HG03521 (cell line): ENCODE measurements around the gene COMMD10.
"Not testable (repeated sequence)": the region's sequence is repeated elsewhere in the genome, so short reads cannot be mapped to it uniquely, and the experiment has no call there.

Source experiments
- ATAC-seq: cut with Tn5 transposase; IDR thresholded peaks from one replicate; pipeline ENCODE4 v1.9.1; 2021; ENCODE audit warnings: mild to moderate bottlenecking, moderate library complexity; ENCODE audit not compliant: unreplicated experiment

The COMMD10 gene

DNA sequence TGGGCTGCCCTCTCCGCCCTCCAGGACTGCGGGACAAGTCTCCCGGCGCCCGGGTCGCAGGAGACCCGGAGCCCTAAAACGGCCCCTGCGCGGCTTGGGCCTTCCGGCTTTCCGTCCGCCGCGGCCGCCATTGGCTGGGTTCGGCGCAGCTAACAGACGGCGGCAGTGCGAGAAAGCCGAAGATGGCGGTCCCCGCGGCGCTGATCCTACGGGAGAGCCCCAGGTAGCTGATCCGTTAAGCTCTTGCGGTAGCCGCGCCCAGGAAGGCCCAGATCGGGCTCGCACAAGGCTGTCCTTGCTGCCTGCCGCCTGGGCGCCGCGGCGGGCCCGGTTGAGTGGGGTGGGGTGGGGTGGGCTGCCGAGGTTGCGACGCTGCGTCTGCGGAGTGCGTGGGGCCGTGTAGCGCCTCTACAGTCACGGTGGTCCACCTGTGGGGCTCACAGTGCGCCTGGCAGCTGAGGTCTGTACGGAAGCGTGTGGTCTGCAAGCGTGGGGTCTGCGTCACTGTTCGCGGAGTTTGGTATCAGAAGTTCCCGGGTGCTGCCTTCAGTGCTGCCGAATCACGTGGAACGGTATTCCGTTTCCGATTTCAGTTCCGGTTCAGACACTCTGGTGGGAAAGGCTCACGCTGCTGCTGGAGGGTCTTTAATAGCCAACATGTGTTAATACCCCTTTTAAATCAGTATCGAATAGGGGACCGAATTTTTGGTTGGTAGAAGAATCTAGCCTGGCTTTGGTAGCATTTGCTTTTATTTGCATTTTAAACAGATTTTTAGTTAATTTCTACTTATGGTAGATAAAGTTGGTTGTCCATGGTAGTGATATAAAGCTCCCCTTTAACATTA, at the start of gene COMMD10:
Gene COMMD10, plus strand, starts transcription at position 155 of the 845 bp plus-strand sequence.
- peak; percentile 90 for ATAC-seq

DNA sequence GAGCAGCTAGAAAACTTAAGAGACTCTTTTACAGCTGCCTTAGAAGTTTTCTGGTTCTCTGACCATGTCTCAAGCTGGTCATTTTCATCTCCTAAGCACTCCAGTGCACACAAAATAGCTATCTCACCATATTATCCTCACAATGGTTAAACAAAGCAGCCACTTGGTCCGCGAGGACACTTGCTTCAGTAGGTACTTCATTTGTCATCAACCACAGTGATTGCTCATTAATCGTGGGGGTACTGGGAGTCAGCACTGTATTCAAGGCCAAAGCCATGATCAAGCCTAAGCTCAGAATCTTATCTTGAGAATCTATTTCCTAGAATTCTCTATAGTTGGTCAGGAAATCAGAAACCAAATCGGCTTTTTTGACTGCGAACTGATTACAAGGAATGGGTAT, 49.7 kb upstream of the COMMD10 start:
- no peak for ATAC-seq

DNA sequence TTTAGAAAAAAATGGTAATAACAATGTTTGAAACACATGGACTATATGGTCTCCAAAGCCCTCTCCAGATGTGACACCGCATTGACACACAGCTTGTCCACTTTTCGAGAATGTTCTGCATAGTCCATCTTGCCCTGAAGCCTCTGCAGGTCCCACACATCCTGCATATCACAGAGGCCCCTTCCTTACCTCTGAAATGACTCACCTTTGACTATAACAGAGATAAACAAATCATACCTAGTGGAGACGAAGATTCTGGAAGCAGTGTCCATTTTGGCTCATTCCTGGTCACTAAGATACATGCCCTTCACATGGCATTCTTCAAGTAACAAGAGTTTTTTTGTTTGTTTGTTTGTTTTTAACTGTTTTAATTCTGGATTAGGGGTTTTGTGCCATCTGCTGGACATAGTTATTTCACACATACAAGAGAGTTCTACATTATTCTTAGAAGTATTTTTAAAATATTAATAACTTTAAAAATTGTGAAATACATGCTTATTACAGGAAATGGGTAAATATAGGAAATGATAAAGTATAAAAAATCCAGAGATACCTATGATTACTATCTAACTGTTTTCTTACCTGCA, 47.5 kb upstream of the COMMD10 start:
- no peak for ATAC-seq

- peak; percentile 84 for ATAC-seq
Observed at GRCh38 chr5:116038817-116039216, 46.0 kb upstream of the COMMD10 start.

GRCh38 chr5:116042375-116042774, 42.5 kb upstream of the COMMD10 start:
- no peak for ATAC-seq

- no peak for ATAC-seq
Observed at GRCh38 chr5:116044073-116044472, 40.8 kb upstream of the COMMD10 start.

DNA sequence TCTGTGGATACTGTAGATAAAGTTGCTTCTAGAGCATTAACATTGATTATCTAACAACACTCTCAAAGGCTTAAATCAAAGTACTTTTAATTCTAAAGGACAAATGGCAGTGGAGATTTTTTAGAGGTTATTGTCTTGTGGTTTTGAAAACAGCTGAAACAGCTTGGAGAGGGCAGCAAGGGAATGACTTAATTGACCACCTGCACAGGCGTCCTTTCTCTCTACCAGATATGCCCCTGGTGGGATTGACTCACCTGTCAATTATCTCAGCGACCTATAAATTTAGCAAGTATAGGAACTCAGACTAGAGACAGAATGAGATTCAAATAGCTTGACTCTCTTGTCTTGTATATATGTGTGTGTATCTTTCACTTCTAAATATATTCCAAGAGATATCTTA, 39.0 kb upstream of the COMMD10 start:
- no peak for ATAC-seq

GRCh38 chr5:116046261-116046660, 38.6 kb upstream of the COMMD10 start:
- no peak for ATAC-seq

DNA sequence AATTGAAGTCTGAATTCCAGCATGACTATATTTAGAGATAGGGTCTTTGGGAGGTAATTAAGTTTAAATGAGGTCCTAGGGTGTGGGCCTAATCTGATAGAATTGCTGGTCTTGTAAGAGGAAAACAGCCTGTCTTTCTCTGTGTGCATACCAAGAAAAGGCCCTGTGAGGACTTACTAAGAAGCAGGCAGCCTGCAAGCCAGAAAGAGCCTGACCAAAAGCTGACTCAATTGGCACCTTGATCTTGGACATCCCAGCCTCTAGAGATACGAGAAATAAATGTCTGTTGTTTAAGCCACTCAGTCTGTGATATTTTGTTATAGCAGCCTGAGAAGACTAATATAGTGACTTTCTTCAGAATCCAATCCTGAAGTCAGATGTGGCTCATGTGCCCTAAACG, 38.0 kb upstream of the COMMD10 start:
- no peak for ATAC-seq

DNA sequence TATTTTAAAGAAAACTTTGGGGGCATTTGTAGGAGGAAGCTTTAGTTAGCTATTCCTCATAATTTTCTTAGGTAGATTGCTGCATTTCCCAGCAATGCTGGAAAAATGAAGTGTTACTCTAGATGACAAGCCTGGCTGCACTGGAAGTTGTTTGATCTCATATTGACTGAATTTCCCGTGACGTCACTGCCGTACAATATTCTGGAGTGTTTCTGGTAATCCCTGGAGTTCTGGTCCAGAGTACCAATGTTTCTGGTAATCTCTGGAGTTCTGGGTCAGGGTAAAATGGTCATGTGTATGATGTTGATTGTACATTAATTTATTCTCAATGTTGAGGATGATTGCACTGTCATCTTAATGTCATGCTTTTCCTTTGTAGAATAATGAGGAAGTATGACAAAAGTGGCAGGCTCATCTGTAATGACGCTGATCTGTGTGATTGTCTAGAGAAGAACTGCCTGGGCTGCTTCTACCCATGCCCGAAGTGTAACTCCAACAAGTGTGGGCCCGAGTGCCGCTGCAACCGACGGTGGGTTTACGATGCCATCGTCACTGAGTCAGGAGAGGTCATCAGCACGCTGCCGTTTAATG, 26.4 kb upstream of the COMMD10 start:
- no peak for ATAC-seq

DNA sequence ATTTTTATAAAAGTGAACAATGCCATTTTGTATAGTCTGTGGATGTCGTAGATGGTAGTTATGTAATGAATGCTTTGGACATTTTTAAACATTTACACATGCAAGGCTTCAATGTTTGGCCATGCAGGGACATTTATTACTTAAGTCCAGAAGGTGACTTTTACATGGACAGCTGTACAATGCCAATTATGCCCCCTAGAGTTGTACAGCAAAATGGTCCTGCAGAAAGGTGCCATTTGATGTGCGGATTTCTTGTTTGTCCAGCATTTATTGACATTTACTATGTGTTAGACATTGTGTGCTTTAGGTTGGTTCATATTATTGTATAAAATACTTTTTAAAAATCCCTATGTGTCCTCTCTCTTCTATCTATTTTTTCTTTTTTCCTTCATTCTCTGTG, 22.5 kb upstream of the COMMD10 start:
- ATAC-seq, result no peak

- no peak for ATAC-seq
Observed at GRCh38 chr5:116063950-116064349, 20.9 kb upstream of the COMMD10 start.

DNA sequence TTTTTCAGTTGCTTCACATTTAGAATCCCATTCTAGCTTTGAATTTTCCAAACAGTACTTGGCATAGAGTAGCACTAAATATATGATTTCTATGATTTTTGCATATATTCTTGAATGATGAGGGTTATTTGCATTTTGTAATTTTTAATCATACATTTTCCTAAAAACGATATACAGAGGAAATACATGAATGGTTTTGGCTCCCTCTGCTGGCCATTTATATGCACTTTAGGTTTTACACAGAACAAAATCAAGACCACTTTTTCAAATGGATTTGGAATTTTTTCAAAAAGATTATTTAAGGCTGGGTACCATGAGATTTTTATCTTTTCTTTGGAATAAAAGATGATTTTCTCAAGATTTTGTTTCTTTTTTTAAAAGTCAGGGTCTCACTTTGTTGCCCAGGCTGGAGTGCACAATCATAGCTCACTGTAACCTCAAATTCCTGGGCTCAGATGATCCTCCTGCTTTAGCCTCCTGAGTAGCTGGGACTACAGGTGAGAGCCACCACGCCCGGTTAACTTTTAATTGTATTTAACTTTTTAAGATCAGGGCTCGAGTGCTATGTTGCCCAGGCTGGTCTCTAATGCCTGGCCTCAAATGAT, 16.7 kb upstream of the COMMD10 start:
- ATAC-seq, result peak; percentile 48

DNA sequence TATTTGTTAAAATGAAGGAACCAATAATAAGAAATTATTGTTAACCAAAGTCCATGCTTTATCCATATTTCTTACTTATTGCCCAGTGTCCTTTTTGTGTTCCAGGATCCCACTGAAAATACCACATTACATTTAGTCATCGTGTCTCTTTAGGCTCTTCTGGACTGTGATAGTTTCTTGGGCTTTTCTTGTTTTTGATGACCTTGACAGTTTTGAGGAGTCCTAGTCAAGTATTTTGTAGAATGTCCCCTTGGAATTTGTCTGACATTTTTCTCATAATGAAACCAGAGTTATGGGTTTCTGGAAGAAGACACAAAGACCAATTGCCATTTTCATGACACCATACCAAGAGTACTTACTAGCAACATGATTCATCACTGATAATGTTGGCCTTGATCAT, 13.6 kb upstream of the COMMD10 start:
- no peak for ATAC-seq

GRCh38 chr5:116075191-116075831, 9.5 kb upstream of the COMMD10 start:
- ATAC-seq, result no peak

- peak; percentile 98 for ATAC-seq
Observed at GRCh38 chr5:116076496-116076895, 8.3 kb upstream of the COMMD10 start.

GRCh38 chr5:116078199-116078598, 6.6 kb upstream of the COMMD10 start:
- no peak for ATAC-seq

- peak; percentile 31 for ATAC-seq
Observed at GRCh38 chr5:116084287-116084691, 536 bp upstream of the COMMD10 start.

GRCh38 chr5:116086309-116086708, 1.5 kb downstream of the COMMD10 start:
- ATAC-seq, result not testable (repeated sequence)

DNA sequence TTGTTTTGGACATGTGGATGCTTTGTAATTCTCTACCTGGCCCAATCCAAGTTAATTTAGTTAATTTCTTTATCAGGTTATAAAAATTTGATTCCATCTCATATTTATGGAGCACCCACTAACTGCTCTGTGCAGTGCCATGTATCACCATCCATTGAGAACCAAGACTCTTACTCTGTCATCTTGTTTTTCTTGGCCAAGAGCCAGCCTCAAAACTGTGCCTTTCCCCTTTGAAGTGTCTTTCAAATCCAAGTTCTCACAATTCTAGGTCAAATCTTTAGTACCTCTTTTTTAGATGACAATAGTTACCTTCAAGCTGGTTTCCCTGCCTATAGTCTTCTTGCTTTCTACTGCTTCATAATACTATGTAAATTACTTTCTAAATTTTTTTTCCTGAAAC, 3.2 kb downstream of the COMMD10 start:
- ATAC-seq, result no peak

DNA sequence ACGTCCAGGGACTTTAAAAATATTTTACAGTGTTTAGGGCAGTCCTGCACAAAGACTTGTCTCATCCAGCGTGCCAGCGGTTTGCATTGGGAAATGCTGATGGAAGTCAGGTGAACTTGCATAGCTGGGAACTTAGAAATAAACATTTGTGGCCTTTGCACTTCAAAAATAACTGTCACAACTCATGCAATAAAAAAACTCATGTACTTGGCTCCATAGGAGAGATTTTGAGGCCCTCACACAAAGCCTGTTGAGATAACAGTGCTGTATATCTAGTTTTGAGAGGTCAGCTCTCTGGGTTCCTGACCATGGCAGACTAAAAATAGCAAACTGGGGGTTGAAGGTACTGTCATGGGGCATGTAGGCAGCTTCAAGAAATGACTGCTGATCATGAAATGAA, 5.5 kb downstream of the COMMD10 start:
- ATAC-seq, result no peak
